Non-pigmented ciliary epithelial cell (primary cell): ENCODE measurements around the gene KLHDC1.
"Not testable (repeated sequence)": the region's sequence is repeated elsewhere in the genome, so short reads cannot be mapped to it uniquely, and the experiment has no call there.

Experiments used
- DNase-seq: peaks from one replicate; pipeline ENCODE4 v3.0.0-alpha.2; 2010; ENCODE audit warnings: low read depth

The KLHDC1 gene

GRCh38 chr14:49692811-49693734 lies at the start of gene KLHDC1:
Gene KLHDC1 (plus strand): TSS chr14:49693120. CDS start chr14:49693195, 75 bp downstream.
- no peak for DNase-seq

GRCh38 chr14:49653508-49653907 lies 39.4 kb upstream of the KLHDC1 start:
- DNase-seq = no peak

GRCh38 chr14:49654511-49654910 lies 38.4 kb upstream of the KLHDC1 start:
- DNase-seq = no peak

- not testable (repeated sequence) for DNase-seq
Observed at GRCh38 chr14:49657500-49657899, 35.4 kb upstream of the KLHDC1 start.

GRCh38 chr14:49659526-49660455 lies 33.1 kb upstream of the KLHDC1 start:
- DNase-seq = no peak

GRCh38 chr14:49670475-49670874 lies 22.4 kb upstream of the KLHDC1 start:
- no peak for DNase-seq

- DNase-seq = no peak
Observed at GRCh38 chr14:49673586-49673985, 19.3 kb upstream of the KLHDC1 start.

- no peak for DNase-seq
Observed at GRCh38 chr14:49677643-49678042, 15.3 kb upstream of the KLHDC1 start.

- no peak for DNase-seq
Observed at GRCh38 chr14:49679271-49679670, 13.6 kb upstream of the KLHDC1 start.

GRCh38 chr14:49686425-49686824 lies 6.5 kb upstream of the KLHDC1 start:
- no peak for DNase-seq

- no peak for DNase-seq
Observed at GRCh38 chr14:49687942-49688700, 4.8 kb upstream of the KLHDC1 start, which contains the start of gene POLE2. Gene POLE2 (minus strand): TSS chr14:49688214. CDS start chr14:49688203, 11 bp downstream.

GRCh38 chr14:49688701-49689030 lies 4.3 kb upstream of the KLHDC1 start:
- DNase-seq = no peak

- DNase-seq = no peak
Observed at GRCh38 chr14:49691031-49691430, 1.9 kb upstream of the KLHDC1 start.

GRCh38 chr14:49692193-49692757 lies 645 bp upstream of the KLHDC1 start:
- DNase-seq = no peak

GRCh38 chr14:49693735-49694124 lies 810 bp downstream of the KLHDC1 start:
- DNase-seq = not testable (repeated sequence)

GRCh38 chr14:49702725-49703124 lies 9.8 kb downstream of the KLHDC1 start:
- no peak for DNase-seq

- no peak for DNase-seq
Observed at GRCh38 chr14:49703965-49704364, 11.0 kb downstream of the KLHDC1 start.

GRCh38 chr14:49704471-49704870 lies 11.6 kb downstream of the KLHDC1 start:
- DNase-seq = not testable (repeated sequence)

- DNase-seq = not testable (repeated sequence)
Observed at GRCh38 chr14:49710993-49711392, 18.1 kb downstream of the KLHDC1 start.

- DNase-seq = no peak
Observed at GRCh38 chr14:49720744-49721143, 27.8 kb downstream of the KLHDC1 start.

GRCh38 chr14:49721733-49722435 lies 29.0 kb downstream of the KLHDC1 start:
- DNase-seq = not testable (repeated sequence)
